Right kidney (tissue), 1 donor: ENCODE measurements around the gene CRTC1.

Experiments used
- DNase-seq: peaks from one replicate; pipeline ENCODE4 v3.0.0-alpha.2; 2016

CRTC1 gene

GRCh38 chr19:18770663-18771327 lies 87.3 kb downstream of the CRTC1 start:
- DNase-seq, result no peak

DNA sequence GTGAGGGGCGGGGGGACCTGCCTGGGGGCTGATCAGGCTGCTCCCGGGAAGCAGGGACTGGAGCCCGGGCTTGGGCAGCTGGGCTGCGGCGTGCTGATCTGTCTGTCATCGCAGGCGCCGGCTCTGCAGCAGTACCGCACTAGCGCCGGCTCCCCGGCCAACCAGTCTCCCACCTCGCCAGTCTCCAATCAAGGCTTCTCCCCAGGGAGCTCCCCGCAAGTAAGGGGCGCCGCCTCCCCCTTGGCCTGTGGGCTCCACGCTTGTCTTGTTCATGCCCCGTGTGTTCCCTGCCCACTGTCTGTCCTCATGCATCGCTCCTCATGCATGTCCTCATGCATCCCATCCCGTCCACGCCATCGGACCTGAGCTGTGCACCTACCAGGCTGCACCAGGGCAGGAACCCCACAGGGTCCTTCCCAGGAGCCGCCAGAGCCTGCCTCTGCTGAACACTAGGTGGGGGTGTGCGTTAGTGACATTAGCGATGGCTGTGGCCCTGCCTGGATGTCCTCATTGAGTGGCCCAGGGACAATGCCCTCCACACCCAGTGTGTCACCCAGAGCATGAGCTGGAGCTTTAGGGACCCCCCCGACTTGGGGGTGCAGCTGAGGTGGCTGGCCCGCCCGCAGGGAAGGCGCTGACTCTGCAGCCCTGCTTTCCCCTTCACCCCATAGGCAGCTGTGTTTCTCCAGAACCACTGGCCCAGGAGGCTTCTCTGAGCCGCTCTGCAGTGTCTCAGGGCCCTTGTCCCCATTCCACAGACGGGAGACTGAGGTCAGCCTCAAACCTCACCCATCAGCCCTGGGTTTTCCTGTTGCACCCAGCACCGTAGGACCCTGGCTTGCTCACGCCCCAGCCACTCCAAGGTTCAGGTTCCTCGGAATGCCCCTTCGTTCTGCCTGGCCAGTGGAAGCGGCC lies 88.1 kb downstream of the CRTC1 start:
- no peak for DNase-seq

DNA sequence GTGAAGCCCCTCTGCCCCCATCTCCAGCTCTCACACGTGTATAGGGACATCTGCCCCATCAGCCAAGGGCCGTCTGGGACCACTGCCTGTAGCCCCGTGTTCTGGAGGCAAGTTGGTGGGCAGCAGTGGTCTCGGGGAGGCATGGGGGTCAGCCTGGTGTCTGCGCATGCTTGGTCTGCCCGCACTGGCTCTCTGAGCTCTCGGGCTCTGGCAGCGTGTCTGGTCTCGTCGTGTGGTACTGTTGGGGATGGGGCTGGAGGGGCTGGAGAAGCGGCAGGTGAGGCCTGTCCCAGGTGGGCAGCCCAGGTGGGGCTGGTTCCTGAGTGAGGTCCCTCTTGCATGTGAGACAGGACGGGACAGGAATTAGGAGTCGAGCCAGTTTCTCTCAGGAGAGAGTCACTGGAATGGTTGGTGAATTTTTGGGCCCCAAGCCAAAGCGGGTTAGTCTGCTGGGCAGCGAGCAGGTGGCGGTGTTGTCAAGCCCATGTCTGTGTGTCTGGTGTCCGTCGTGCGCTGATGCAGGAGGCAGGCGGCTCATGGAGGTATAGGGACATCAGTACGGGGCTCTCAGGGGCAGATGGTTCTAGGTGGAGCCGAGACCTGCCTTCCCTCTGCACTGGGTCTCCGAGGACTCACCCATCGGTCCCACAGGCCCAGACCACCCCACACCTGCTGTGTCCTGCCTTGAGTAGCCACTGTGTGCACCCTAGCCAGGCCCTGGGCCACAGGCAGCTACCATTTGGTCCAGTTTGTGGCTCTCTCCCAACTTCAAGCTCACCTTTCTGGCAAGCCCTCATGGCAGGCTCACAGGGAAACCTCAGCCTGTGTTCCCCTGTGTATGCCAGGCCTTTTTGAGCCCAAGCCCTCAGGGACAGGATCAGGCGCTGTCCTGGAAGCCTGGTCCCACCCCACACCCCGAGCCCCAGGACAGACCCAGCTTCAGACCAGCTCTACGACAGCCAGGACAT lies 89.4 kb downstream of the CRTC1 start:
- DNase-seq, result no peak

DNA sequence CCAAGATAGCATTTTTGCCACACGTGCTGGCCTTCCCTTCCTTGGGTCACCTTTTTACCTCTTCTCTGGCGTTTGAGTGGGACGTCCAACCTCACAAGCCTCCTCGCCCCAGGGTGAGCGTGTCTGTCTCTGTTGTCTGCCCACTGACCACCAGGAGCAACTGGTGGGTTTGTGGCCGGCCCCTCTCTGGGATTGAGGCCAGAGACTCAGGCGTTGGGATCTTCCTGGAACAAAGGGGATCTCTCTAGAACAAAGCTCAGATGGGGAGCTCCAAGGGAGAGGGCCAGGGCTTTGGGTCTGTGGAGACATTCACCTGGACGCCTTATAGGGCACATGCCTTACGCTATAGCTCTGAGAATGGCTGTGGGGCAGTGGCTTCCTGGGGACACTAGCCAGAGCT lies 90.2 kb downstream of the CRTC1 start:
- DNase-seq, result no peak

GRCh38 chr19:18774107-18774506 lies 90.6 kb downstream of the CRTC1 start:
- DNase-seq, result no peak

DNA sequence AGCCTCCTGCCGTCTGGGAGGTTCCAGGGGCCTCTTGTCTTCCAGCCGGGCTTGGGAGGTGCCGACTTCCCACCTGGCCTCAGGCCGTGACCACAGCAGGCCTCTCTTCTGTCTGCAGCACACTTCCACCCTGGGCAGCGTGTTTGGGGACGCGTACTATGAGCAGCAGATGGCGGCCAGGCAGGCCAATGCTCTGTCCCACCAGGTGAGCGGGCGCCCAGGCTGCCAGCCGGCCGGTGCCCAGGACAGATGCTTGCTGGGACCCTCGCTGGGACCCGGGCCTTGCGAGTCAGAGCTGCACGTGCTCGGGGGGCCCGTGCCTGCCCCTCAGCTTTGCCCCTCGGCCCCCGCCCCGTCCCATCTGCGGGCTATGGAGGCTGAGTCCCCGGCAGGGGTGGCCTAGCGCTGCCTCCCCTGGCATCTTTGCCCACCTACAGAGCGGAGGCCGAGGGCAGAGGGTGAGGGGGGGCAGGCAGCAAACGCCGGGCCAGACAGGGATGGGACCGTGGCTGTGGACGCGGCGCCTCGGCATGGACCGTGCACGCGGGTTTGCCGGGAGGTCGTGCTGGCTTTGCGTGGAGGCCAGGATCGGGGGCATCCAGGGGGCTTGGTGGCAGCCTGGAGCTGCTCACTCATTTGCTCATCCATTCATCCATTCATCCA lies 91.4 kb downstream of the CRTC1 start:
- no peak for DNase-seq

- no peak for DNase-seq
These were observed 92.3 kb downstream of the CRTC1 start for GRCh38 chr19:18775586-18776287.

- no peak for DNase-seq
These were observed 92.8 kb downstream of the CRTC1 start for GRCh38 chr19:18776288-18776594.

DNA sequence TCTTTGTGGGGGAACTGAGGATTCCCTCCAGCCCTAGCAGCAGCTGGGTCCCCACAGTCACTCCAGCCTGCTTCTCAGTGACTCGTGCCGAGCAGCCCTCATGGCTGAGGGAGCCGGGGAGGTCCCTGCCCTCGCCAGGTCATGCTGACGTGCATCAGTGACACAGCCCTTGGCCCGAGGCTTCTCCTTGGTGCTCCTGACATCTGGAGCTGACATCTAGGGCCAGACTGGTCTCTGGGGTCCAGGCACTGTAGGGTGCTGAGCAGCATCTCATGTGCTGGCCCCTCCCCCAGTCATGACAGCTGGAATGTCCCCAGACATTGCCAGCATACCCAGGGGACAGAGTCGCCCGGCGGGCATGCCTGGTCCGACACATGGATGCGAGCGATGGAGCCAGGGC lies 93.3 kb downstream of the CRTC1 start:
- no peak for DNase-seq

GRCh38 chr19:18777301-18778075 lies 94.0 kb downstream of the CRTC1 start:
- peak; percentile 31 for DNase-seq

DNA sequence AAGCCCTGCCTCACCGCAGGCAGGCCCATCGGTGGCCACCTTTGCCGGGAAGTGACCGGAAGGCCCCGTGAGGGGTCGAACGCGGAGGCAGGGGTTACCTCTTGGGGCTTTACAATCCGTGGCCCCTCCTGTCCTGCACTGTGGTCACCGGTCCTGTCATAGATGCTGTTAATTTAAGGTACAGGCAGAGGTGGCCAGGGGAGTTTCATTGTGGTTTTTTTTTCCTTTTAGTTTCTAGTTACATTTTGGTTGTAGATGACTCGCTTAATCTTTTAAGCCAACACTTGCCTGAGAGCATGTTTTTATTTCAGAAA lies 94.6 kb downstream of the CRTC1 start:
- no peak for DNase-seq

GRCh38 chr19:18778826-18779495 lies 95.5 kb downstream of the CRTC1 start:
- no peak for DNase-seq

DNA sequence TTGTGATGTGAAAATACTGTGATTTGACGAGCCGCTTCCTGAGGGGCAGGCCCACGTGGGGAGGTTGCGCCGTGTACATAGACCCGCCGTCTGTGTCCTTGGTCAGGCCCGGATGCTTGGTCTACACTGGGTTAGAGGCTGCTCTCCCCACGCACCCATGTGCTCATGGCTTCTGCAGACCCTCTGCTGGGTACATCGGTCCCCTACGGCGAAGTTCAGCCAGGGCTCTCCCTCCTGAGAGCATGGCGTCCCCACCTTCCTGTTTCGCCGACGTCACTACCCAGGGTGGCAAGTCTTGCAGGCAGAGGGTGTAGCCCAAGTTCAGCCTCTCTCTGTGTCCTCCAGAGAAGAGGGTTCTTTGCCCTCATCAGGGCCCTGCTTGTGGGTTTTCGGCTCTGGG lies 96.6 kb downstream of the CRTC1 start:
- no peak for DNase-seq

- no peak for DNase-seq
These were observed 97.2 kb downstream of the CRTC1 start for GRCh38 chr19:18780631-18781030.

GRCh38 chr19:18781047-18781600 lies 97.6 kb downstream of the CRTC1 start:
- no peak for DNase-seq

DNA sequence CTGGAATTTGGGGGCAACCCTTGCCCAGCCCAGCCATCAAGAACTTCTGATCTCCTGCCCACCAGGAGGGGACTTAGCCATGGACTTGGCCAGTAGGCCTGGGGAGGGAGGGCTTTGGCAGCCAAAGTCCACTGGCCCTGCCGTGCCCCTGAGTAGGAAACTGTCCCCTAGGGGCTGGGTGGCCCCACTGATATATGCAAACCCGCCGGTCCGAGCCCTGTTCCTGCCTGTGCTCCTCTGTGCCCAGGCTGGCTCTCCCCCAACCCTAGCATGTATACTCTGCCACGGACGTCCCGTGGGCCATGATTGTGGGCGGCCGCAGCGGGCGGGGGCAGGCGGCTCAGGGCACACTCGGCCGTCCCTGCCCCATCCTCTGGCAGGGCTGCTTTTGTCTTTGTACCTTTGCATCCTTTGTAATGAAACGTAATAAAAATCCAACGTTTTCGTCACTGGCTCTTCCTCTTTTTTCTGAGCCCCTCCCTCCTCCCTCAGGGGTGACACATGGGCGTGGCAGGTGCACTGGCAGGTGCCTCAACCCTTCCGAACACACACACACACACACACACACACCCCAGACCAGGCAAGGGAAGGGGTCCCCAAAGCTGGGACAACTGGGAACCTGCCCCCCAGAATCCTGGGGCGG lies 98.5 kb downstream of the CRTC1 start:
- no peak for DNase-seq

DNA sequence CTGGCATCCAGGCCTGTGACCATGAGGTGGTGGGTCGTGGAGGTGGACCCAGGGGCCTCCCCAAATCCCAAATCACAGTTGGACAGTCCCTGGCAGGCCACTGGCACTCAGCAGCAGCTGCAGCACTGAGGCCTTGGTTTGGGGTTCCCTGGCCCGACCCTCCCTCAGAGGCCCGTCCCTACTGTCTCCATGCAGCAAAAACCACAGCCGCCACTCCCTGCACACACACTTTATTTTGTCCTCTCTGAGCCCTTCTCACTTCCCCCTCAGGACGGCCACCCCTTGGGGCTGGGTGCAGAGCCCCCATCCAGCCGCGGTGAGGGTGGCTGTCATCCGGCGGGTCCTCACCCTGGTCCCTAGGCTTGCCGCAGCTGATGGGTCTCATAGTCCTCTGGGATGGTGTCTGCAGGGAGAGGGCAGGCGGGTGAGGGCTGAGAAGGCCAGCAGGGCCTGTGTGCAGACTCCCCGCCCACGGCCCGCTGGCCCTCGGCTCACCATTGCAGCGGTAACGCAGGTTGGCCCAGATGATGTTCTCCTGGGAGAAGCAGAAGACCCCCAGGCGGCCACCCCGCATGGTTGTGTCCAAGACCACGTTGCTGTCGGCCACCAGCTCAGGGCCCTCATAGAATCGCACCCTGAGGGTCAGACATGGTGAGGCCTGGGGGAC lies 99.2 kb downstream of the CRTC1 start:
- no peak for DNase-seq

DNA sequence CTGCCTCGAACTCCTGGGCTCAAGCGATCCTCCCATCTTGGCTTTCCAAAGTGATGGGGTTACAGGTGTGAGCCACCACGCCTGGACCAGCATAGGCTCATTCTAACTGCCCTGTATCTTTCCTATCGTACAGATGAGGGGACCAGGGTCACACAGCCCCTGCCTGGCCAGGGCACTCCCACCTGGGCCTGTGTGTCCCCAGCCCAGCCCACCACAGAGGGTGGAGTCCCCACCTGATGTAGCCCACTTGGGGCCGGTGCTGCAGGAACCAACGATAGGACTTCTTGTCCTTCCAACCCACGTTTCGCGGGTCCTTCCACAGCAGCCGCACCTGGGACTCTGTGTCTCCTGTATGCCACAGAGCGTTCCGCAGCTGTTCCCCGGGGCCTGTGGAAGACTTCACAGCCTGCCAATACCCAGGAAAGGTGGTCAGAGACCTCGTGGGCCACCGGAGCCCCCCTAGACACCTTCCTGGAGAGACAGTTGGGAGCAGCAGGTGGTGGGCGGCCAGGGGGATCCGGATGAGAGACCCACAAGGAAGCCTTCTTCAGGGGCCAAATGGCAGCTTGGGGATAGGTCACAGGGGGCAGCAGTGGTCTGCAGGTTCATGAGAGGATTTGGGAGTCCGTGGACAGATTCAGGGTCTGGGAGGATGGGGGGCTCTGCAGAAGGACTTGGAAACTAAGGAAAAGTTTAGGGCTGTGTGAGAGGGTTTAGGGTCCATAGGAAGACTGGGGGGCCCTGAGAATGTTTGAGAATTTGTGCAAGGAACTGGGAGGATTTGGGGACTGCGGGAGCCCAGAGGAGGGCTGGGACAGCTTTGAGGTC lies 100.7 kb downstream of the CRTC1 start:
- no peak for DNase-seq
